Panc1 (cell line): Measurements from ENCODE around the gene SLC6A6. TPM values are rescaled to one million over a fixed set of nuclear protein-coding genes. Genes with fewer than 3 reads are reported as not detected.

Experiments used
- ATAC-seq: fragments of 200-7000 bp; cut with Tn5 transposase; 2 replicates; pipeline ENCODE4 v1.9.1; 2020; ENCODE audit warnings: mild to moderate bottlenecking, moderate library complexity
- BruUV-seq: library from RNA; stranded (reverse); fragments of 400-500 nt; replicated peaks from 2 replicates; lab custom pipeline; 2021; lab: Mats Ljungman, UMichigan
- CTCF ChIA-PET: fragments of 300-600 bp; sonication (Branson Sonifier 250); formaldehyde crosslinking; loops from one replicate; lab custom pipeline; 2022; ENCODE audit warnings: antibody characterized with exemption; lab: Charles Lee
- POLR2A ChIA-PET: fragments of 300-600 bp; sonication (Branson Sonifier 250); formaldehyde crosslinking; loops from one replicate; lab custom pipeline; 2022; ENCODE audit warnings: antibody characterized with exemption; lab: Charles Lee
- DNase-seq: peaks from one replicate; pipeline ENCODE4 v3.0.0-alpha.2; 2010; ENCODE audit warnings: low read depth, low spot score
- H3K27ac ChIP-seq: 2 replicates; pipeline ENCODE4 v1.5.1; 2011; ENCODE audit warnings: mild to moderate bottlenecking, low read length, inconsistent platforms
- H3K27me3 ChIP-seq: fragments of 200-500 bp; sonication (Bioruptor generic); 2 replicates; pipeline ENCODE4 v1.6.0; 2014; ENCODE audit warnings: low read length, inconsistent platforms; ENCODE audit not compliant: control insufficient read depth, insufficient read depth
- H3K36me3 ChIP-seq: fragments of 200-500 bp; sonication (Bioruptor generic); 2 replicates; pipeline ENCODE4 v1.5.1; 2014; ENCODE audit warnings: inconsistent platforms, mild to moderate bottlenecking, low read length, moderate library complexity; ENCODE audit not compliant: control insufficient read depth, insufficient read depth
- H3K4me1 ChIP-seq: 2 replicates; pipeline ENCODE4 v1.5.1; 2011; ENCODE audit warnings: inconsistent platforms, mild to moderate bottlenecking, low read length, moderate library complexity; ENCODE audit not compliant: control insufficient read depth, insufficient read depth
- H3K4me3 ChIP-seq, 2 experiments: 2 replicates each; pipeline ENCODE4 v1.5.1; 2011 to 2012; ENCODE audit warnings: low read depth in 2 of 2, low read length in 2 of 2, mild to moderate bottlenecking in 2 of 2, inconsistent platforms in 1 of 2, moderate library complexity in 1 of 2
- H3K9me3 ChIP-seq: fragments of 200-500 bp; sonication (Bioruptor generic); 2 replicates; pipeline ENCODE4 v1.5.1; 2014; ENCODE audit warnings: low read depth, mild to moderate bottlenecking, inconsistent platforms, low read length, moderate library complexity; ENCODE audit not compliant: control insufficient read depth, insufficient read depth
- CTCF ChIP-seq: fragments of 450-650 bp; IDR thresholded peaks from 2 replicates; pipeline ENCODE4 v1.5.1; 2017; ENCODE audit warnings: mild to moderate bottlenecking
- POLR2AphosphoS5 ChIP-seq: IDR thresholded peaks from 2 replicates; pipeline ENCODE4 v1.6.1; 2012; ENCODE audit warnings: mild to moderate bottlenecking, low read depth, low read length, moderate library complexity
- REST ChIP-seq, 2 experiments: IDR thresholded peaks; 2 replicates each; pipeline ENCODE4 v1.6.1; 2011 to 2012; ENCODE audit warnings: low read depth in 2 of 2, control low read depth in 1 of 2, low read length in 1 of 2, mild to moderate bottlenecking in 1 of 2, moderate library complexity in 1 of 2; ENCODE audit not compliant: insufficient read depth in 1 of 2
- SIN3A ChIP-seq: IDR thresholded peaks from 2 replicates; pipeline ENCODE4 v1.6.1; 2012; ENCODE audit warnings: low read depth, mild to moderate bottlenecking, low read length, moderate library complexity, borderline replicate concordance; ENCODE audit not compliant: insufficient read depth
- TCF7L2 ChIP-seq: IDR thresholded peaks from 2 replicates; pipeline ENCODE4 v1.6.1; 2011; ENCODE audit warnings: mild to moderate bottlenecking, low read depth, low read length, inconsistent platforms
- in situ Hi-C: cut with HindIII; loops from 2 replicates; pipeline ENCODE4 v1.10.0; 2016; ENCODE audit warnings: low sequenced_read_pairs, low pct_unique_long_range_greater_than_20kb
- intact Hi-C: fragments of 100-400 bp; cut with micrococcal nuclease; formaldehyde crosslinking; loops from one replicate; pipeline ENCODE4 v1.10.0; 2022; ENCODE audit not compliant: unreplicated experiment
- total RNA-seq: library from RNA; stranded (reverse); gene quantifications from one replicate; pipeline ENCODE4 v1.2.1, GENCODE V29; 2021; ENCODE audit not compliant: unreplicated experiment

The SLC6A6 gene
- total RNA-seq, 1 experiment from 2014 or later = 61.0 TPM

GRCh38 chr3:14524311-14524711, 121.9 kb downstream of the SLC6A6 start:
- ATAC-seq = no peak
- TF ChIP-seq SIN3A = no peak
- no peak for TF ChIP-seq CTCF
- no peak for TF ChIP-seq TCF7L2
- TF ChIP-seq POLR2AphosphoS5 = no peak
- TF ChIP-seq REST (IDR thresholded peaks at IDR 0.05; ENCODE audit: insufficient read depth in 1 of 2, low read depth in 2 of 2, low read length in 1 of 2) = no peak
- no peak overlapping the region for H3K27ac ChIP-seq
- CTCF ChIA-PET = no interaction called here
- no peaks in the 10 kb centered on the region; the same call in none of the 2 replicates for H3K4me1 ChIP-seq
- POLR2A ChIA-PET = no interaction called here
- in situ Hi-C loops = no loop called here
- H3K27me3 ChIP-seq = no peaks in the 10 kb centered on the region
- no peaks in the 10 kb centered on the region for H3K9me3 ChIP-seq
- no peak for DNase-seq
- H3K36me3 ChIP-seq = no peaks in the 10 kb centered on the region
- no peak overlapping the region for H3K4me3 ChIP-seq
- intact Hi-C loops = no loop called here
- BruUV-seq = no TSS peak

DNA sequence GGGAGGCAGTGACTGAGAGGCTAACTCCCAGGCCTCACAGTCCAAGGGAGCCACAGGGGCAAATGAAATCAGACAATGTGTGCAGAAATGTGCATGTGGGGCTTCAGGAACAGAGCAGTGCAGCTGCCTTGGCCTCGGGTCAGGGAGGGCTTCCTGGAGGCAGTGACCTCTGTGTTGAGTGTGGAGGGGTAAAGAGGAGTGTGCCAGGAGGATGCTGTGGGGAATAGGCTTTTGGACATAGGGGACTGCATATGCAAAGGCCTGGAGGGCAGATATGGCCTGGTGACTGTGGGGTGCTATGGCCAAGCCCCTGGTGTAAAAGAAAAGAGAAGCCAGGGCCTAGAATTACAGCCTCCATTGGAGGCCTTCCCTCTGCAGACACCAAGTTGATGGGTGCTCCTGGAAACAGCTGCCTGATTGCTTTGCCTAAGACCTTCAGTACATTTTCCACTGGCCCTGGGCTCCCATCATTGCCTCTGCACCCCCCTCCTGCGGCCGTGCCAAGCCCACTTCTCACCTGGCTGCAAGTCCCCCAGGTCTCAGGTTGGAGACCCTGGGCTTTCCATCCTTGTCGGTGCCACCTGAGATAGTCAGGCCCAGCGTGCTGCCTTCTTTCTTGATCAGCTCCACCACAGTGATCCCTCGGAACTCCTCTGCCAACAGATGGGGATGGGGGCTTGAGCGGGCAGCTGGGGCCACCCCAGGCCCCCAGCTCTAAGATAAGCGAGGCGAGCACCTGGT, 122.7 kb downstream of the SLC6A6 start:
- BruUV-seq = no TSS peak
- no peaks in the 10 kb centered on the region for H3K9me3 ChIP-seq
- intact Hi-C loops (no loop called here), in situ Hi-C loops (no loop called here)
- ChIA-PET CTCF (no interaction called here), POLR2A (no interaction called here)
- TF ChIP-seq REST (IDR thresholded peaks at IDR 0.05; ENCODE audit: insufficient read depth in 1 of 2, low read depth in 2 of 2, low read length in 1 of 2) (no peak), POLR2AphosphoS5 (no peak), SIN3A (no peak), CTCF (no peak), TCF7L2 (no peak)
- no peak overlapping the region for H3K27ac ChIP-seq
- DNase-seq (no peak), ATAC-seq (no peak)
- no peaks in the 10 kb centered on the region for H3K27me3 ChIP-seq
- H3K4me1 ChIP-seq = no peaks in the 10 kb centered on the region; the same call in none of the 2 replicates
- H3K4me3 ChIP-seq = no peak overlapping the region
- H3K36me3 ChIP-seq = no peaks in the 10 kb centered on the region
